Measurements from ENCODE around the gene ABL1. TPM values are rescaled to one million over a fixed set of nuclear protein-coding genes. Genes with fewer than 3 reads are reported as not detected.

Gene ABL1
- total and polyA plus RNA-seq, 10 donors = 9.7 to 76.7 (median 42.2) TPM

DNA sequence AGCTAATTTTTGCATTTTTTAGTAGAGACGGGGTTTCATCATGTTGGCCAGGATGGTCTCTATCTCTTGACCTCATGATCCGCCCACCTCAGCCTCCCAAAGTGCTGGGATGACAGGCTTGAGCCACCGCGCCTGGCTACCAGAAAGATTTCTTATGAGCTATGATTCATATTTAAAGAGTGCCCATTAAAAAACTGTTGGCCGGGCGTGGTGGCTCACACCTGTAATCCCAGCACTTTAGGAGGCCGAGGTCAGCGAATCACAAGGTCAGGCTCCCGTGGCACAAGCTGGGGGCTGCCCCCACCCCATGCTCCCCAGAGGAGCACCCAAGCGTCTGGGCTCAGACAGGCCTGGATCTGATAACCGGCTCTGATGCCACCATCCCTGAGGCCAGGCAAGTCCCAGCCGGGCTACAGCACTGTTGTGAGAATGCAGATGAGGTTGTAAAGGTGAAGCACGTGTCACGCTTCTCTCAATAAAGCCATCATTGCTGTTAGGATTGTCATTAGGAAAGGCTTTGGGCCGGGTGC, 47.7 kb downstream of the ABL1 start:
- no peak overlapping the region for H3K4me3 ChIP-seq
- TF ChIP-seq, protein P1, sequence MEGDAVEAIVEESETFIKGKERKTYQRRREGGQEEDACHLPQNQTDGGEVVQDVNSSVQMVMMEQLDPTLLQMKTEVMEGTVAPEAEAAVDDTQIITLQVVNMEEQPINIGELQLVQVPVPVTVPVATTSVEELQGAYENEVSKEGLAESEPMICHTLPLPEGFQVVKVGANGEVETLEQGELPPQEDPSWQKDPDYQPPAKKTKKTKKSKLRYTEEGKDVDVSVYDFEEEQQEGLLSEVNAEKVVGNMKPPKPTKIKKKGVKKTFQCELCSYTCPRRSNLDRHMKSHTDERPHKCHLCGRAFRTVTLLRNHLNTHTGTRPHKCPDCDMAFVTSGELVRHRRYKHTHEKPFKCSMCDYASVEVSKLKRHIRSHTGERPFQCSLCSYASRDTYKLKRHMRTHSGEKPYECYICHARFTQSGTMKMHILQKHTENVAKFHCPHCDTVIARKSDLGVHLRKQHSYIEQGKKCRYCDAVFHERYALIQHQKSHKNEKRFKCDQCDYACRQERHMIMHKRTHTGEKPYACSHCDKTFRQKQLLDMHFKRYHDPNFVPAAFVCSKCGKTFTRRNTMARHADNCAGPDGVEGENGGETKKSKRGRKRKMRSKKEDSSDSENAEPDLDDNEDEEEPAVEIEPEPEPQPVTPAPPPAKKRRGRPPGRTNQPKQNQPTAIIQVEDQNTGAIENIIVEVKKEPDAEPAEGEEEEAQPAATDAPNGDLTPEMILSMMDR (IDR thresholded peaks at IDR 0.05 in 8 of 11, conservative IDR thresholded peaks at IDR 0.05 in 3 of 11) = no peak
- TF ChIP-seq POLR2AphosphoS5 (IDR thresholded peaks at IDR 0.05) = peak in 1 of 3 donors; percentile 38
- no peak overlapping the region for H3K27ac ChIP-seq
- 86 to 94% (median 92%) methylated on average over 12 to 15 of the region's 15 CpGs for WGBS, 5 donors
- H3K27me3 ChIP-seq (replicated peaks in 1 of 7) = no peaks in the 10 kb centered on the region
- no peaks in the 10 kb centered on the region for H3K4me1 ChIP-seq
- no peak for DNase-seq
- H3K36me3 ChIP-seq = peaks cover 10 to 100% (median 98%) of the 10 kb centered on the region in 6 donors
- intact Hi-C loops (cut with DNase I; ENCODE audit: low total_unique reads) = no loop called here
- no peaks in the 10 kb centered on the region for H3K9me3 ChIP-seq

DNA sequence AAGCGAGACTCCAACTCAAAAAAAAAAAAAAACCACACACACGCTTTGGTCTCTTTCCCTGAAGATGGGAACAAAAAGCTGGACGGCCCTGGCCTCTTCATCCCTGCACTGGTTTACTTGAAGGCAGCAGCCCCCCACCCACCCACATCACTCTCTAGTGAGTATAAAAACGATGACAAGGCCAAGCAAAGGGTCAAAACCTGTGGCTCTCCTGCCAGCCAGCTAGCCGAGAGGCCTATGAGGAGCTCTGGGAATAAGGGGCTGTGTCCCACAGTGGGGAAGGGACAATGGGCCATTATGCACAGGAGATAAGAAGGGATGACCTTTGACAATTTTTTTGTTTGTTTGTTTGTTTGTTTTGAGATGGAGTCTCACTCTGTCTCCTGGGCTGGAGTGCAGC, 48.4 kb downstream of the ABL1 start:
- Histone ChIP-seq H3K4me1 (no peaks in the 10 kb centered on the region), H3K27ac (no peak overlapping the region), H3K27me3 (replicated peaks in 1 of 7) (no peaks in the 10 kb centered on the region), H3K9me3 (no peaks in the 10 kb centered on the region), H3K36me3 (peaks cover 10 to 100% (median 99%) of the 10 kb centered on the region in 6 donors), H3K4me3 (no peak overlapping the region)
- TF ChIP-seq, protein P1 (IDR thresholded peaks at IDR 0.05 in 8 of 11, conservative IDR thresholded peaks at IDR 0.05 in 3 of 11) = no peak
- no peak for TF ChIP-seq POLR2AphosphoS5 (IDR thresholded peaks at IDR 0.05)
- no peak for TF ChIP-seq POLR2A (IDR thresholded peaks at IDR 0.05)
- intact Hi-C loops (cut with DNase I; ENCODE audit: low total_unique reads) = no loop called here
- 88 to 91% (median 90%) methylated on average over 5 of the region's 5 CpGs for WGBS, 5 donors
- no peak for DNase-seq

DNA sequence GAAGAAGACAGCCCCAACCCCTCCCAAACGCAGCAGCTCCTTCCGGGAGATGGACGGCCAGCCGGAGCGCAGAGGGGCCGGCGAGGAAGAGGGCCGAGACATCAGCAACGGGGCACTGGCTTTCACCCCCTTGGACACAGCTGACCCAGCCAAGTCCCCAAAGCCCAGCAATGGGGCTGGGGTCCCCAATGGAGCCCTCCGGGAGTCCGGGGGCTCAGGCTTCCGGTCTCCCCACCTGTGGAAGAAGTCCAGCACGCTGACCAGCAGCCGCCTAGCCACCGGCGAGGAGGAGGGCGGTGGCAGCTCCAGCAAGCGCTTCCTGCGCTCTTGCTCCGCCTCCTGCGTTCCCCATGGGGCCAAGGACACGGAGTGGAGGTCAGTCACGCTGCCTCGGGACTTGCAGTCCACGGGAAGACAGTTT, 49.1 kb downstream of the ABL1 start:
- Histone ChIP-seq H3K4me1 (no peaks in the 10 kb centered on the region), H3K4me3 (no peak overlapping the region), H3K36me3 (peaks cover 10 to 100% (median 98%) of the 10 kb centered on the region in 6 donors), H3K27me3 (replicated peaks in 1 of 7) (no peaks in the 10 kb centered on the region), H3K9me3 (no peaks in the 10 kb centered on the region), H3K27ac (no peak overlapping the region)
- intact Hi-C loops (cut with DNase I; ENCODE audit: low total_unique reads) = no loop called here
- peak; percentile 62 for DNase-seq
- TF ChIP-seq, protein P1 (IDR thresholded peaks at IDR 0.05 in 8 of 11, conservative IDR thresholded peaks at IDR 0.05 in 3 of 11) = no peak
- TF ChIP-seq POLR2AphosphoS5 (IDR thresholded peaks at IDR 0.05) (peak in 2 of 3 donors; percentile 41 to 57), POLR2A (IDR thresholded peaks at IDR 0.05) (no peak)
- WGBS, 5 donors = 86 to 95% (median 91%) methylated on average over 14 to 25 of the region's 25 CpGs

DNA sequence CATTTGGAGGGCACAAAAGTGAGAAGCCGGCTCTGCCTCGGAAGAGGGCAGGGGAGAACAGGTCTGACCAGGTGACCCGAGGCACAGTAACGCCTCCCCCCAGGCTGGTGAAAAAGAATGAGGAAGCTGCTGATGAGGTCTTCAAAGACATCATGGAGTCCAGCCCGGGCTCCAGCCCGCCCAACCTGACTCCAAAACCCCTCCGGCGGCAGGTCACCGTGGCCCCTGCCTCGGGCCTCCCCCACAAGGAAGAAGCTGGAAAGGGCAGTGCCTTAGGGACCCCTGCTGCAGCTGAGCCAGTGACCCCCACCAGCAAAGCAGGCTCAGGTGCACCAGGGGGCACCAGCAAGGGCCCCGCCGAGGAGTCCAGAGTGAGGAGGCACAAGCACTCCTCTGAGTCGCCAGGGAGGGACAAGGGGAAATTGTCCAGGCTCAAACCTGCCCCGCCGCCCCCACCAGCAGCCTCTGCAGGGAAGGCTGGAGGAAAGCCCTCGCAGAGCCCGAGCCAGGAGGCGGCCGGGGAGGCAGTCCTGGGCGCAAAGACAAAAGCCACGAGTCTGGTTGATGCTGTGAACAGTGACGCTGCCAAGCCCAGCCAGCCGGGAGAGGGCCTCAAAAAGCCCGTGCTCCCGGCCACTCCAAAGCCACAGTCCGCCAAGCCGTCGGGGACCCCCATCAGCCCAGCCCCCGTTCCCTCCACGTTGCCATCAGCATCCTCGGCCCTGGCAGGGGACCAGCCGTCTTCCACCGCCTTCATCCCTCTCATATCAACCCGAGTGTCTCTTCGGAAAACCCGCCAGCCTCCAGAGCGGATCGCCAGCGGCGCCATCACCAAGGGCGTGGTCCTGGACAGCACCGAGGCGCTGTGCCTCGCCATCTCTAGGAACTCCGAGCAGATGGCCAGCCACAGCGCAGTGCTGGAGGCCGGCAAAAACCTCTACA, 49.8 kb downstream of the ABL1 start:
- DNase-seq = peak; percentile 71
- no peak overlapping the region for H3K4me3 ChIP-seq
- H3K9me3 ChIP-seq = no peaks in the 10 kb centered on the region
- WGBS, 5 donors = 90 to 95% (median 94%) methylated on average over 34 to 47 of the region's 47 CpGs
- H3K36me3 ChIP-seq = peaks cover 10 to 100% (median 94%) of the 10 kb centered on the region in 6 donors
- no peaks in the 10 kb centered on the region for H3K27me3 ChIP-seq (replicated peaks in 1 of 7)
- no peaks in the 10 kb centered on the region for H3K4me1 ChIP-seq
- TF ChIP-seq POLR2A (IDR thresholded peaks at IDR 0.05) = no peak
- peak in 1 of 3 donors; percentile 13 for TF ChIP-seq POLR2AphosphoS5 (IDR thresholded peaks at IDR 0.05)
- TF ChIP-seq, protein P1 (IDR thresholded peaks at IDR 0.05 in 8 of 11, conservative IDR thresholded peaks at IDR 0.05 in 3 of 11) = no peak
- no peak overlapping the region for H3K27ac ChIP-seq
- intact Hi-C loops (cut with DNase I; ENCODE audit: low total_unique reads) = no loop called here
